GM10248 (cell line): ENCODE data around the gene ARID5B.

ENCODE experiments used
- CTCF ChIA-PET: fragments of 300-600 bp; sonication (Branson Sonifier 250); formaldehyde crosslinking; extraction: SDS; loops from one replicate; lab custom pipeline; 2021; ENCODE audit warnings: antibody characterized with exemption; lab: Yijun Ruan, JAX
- POLR2A ChIA-PET: fragments of 350-650 bp; sonication (Branson Sonifier 250); formaldehyde crosslinking; extraction: SDS; loops from one replicate; lab custom pipeline; 2020; ENCODE audit warnings: antibody characterized with exemption; lab: Yijun Ruan, JAX
- DNase-seq: peaks from one replicate; pipeline ENCODE4 v3.0.0; 2012; ENCODE audit errors: extremely low spot score
- CTCF ChIP-seq: IDR thresholded peaks from 2 replicates; pipeline ENCODE4 v1.5.1; 2012; ENCODE audit warnings: mild to moderate bottlenecking, low read depth; ENCODE audit errors: extremely low read depth, missing control alignments, control extremely low read depth

ARID5B gene

DNA sequence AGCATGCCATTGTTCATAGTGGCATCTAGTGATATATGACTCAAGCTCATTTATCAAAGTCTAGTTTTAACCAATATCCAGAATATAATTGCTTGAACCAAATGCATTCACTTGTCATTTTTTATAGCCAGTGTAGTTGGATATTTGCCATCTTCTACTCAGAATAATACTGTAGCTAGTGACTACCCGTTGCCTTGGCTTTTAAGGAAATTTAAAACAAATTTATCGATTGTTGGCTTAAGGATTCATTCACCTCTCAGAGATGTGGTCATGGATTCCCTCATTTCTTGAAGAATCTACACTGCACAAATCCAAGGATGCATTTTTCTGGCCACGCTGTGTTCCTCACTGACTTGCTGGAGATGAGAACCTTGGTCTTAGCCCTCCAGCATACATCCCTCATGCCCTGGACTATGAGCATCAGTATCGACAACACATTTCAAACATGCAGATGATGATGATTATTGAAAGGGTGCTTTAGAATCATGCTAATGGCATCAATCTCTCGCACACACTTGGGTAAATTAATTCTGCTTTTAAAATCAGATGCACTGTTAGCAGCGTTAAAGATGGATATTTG lies 8.8 kb downstream of the ARID5B start:
- DNase-seq, result no peak
- no peak for TF ChIP-seq CTCF
- CTCF ChIA-PET, result interaction anchor here (1.1 kb wide), 1 partner anchor 9 kb away, joined by 3 read pairs; the partner anchor contains the start of gene ARID5B
- POLR2A ChIA-PET, result no interaction called here

DNA sequence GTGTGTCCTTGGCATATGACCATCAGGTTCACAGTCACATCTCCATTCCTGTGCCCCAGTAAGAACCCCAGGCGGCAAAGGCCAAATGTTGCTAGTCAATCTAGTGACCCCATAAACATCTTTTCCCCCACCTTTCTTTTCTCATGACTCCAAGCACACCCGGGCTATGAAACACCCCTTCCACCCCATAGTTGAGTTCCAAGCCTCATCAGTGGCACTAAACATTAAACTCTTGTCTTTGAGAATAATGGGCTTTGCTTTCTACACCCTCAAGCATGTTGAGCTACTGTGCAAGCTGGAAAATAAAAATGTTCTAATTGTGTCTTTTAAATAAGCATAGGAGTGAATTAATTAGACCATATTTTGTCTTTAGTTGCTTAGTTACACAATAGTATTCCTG lies 9.4 kb downstream of the ARID5B start:
- no peak for TF ChIP-seq CTCF
- no peak for DNase-seq
- ChIA-PET CTCF (interaction anchor here (1.1 kb wide), 1 partner anchor 10 kb away, joined by 3 read pairs; the partner anchor contains the start of gene ARID5B), POLR2A (no interaction called here)

- DNase-seq, result no peak
- no peak for TF ChIP-seq CTCF
- ChIA-PET POLR2A (no interaction called here), CTCF (no interaction called here)
Observed at GRCh38 chr10:61911425-61911824, 9.9 kb downstream of the ARID5B start.

GRCh38 chr10:61912981-61913380 lies 11.5 kb downstream of the ARID5B start:
- TF ChIP-seq CTCF, result no peak
- POLR2A ChIA-PET, result no interaction called here
- no peak for DNase-seq
- CTCF ChIA-PET, result interaction anchor here (0.9 to 1.9 kb wide), 2 partner anchors 11 to 16 kb away, joined by 4 read pairs; no protein-coding TSS in a partner anchor

DNA sequence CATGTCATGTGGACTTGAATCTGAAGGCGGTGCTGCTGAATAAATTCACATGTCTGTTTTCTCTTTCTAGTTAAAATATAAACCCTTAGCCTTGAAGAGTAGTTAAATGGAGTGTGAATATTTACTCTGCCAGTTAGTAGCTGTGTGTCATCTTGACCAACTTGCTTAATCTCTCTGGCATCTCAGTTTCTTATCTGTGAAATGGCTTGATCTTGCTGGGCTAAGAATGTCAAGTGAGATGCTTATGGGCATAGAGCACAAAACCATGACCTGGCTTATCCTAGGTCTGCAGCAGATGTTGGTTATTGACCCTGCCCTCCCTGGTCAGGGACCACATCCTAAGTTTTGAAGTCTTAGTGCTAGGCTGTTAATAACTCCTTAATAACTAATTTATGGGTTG lies 16.6 kb downstream of the ARID5B start:
- CTCF ChIA-PET, result no interaction called here

DNA sequence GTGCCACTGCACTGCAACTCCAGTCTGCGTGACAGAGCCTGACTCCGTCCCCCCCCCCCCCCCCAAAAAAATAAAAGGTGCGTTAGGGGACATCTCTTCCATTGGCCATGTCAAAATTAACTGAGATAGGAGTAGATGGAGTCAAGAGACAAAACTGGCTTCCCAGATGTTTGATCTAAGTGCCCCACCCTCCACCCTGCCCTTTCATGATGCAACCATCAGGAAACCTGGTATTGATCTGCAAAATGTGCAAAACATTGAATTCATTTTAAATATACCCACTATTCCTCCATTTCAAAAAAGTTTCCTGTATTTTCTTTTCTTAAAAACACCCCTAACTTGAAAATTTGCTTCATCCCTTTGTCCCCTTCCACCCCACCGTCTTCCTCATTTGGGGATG lies 17.5 kb downstream of the ARID5B start:
- ChIA-PET CTCF (no interaction called here), POLR2A (no interaction called here)
- no peak for TF ChIP-seq CTCF
- DNase-seq, result no peak

More for the DNA sequence above, 16.6 kb downstream of the ARID5B start:
- no peak for TF ChIP-seq CTCF
- DNase-seq, result no peak
- POLR2A ChIA-PET, result no interaction called here
